Measurements from ENCODE around the gene UFC1. TPM values are rescaled to one million over a fixed set of nuclear protein-coding genes. Genes with fewer than 3 reads are reported as not detected.

UFC1 gene
- total RNA-seq, 1 experiment from 2014 or later = 63.7 TPM

GRCh38 chr1:161160671-161161145, 6.9 kb downstream of the UFC1 start:
- no peak overlapping the region for H3K9ac ChIP-seq (ENCODE audit: low read length)
- ChIA-PET POLR2A (no interaction called here), CTCF (no interaction called here), RAD21 (ENCODE audit: low non-redundant PET in 1 of 2, low total read pairs in 2 of 2, uncharacterized antibody in 2 of 2, unreplicated experiment in 2 of 2) (no interaction called here)
- no peak for DNase-seq (ENCODE audit: low read depth, low spot score)
- H3K4me3 ChIP-seq (replicated peaks in 1 of 2; ENCODE audit: low read depth in 1 of 2, low read length in 2 of 2) = peak overlapping the region in 1 of 2 experiments; percentile 77; a peak in 1 of 4 replicates
- BruUV-seq (replicated peaks) = no TSS peak
- peak overlapping the region; percentile 90 for H3K4me2 ChIP-seq (ENCODE audit: low read length)
- H3K27me3 ChIP-seq (ENCODE audit: insufficient read depth, low read length) = no peaks in the 10 kb centered on the region
- no peak overlapping the region for H3K27ac ChIP-seq (ENCODE audit: low read depth, low read length)
- no peaks in the 10 kb centered on the region for H3K9me2 ChIP-seq (ENCODE audit: insufficient read depth)
- peaks cover 8 to 29% of the 10 kb centered on the region in 2 experiments; a peak in 3 of 4 replicates for H3K4me1 ChIP-seq (ENCODE audit: control insufficient read depth in 1 of 2, insufficient read depth in 2 of 2, low read length in 2 of 2)
- ATAC-seq = no peak
- H4K20me1 ChIP-seq (ENCODE audit: insufficient read depth) = no peaks in the 10 kb centered on the region
- no peaks in the 10 kb centered on the region for H3K9me3 ChIP-seq (ENCODE audit: control insufficient read depth in 1 of 2, insufficient read depth in 1 of 2, low read depth in 1 of 2, low read length in 2 of 2)
- no peak overlapping the region for H2AFZ ChIP-seq (ENCODE audit: low read depth, low read length, poor library complexity, severe bottlenecking)
- intact Hi-C loops (cut with micrococcal nuclease) = no loop called here
- H3K79me2 ChIP-seq (ENCODE audit: insufficient read depth, low read length) = peaks cover 11% of the 10 kb centered on the region; the same call in 1 of the 2 replicates
- TF ChIP-seq SP1 (IDR thresholded peaks at IDR 0.05; ENCODE audit: low read depth) (no peak), REST (IDR thresholded peaks at IDR 0.05; ENCODE audit: low read depth) (no peak), SIN3A (IDR thresholded peaks at IDR 0.05; ENCODE audit: low read depth) (no peak), ZFX (IDR thresholded peaks at IDR 0.05) (no peak), EZH2phosphoT487 (IDR thresholded peaks at IDR 0.05; ENCODE audit: borderline replicate concordance) (no peak), CBX3 (IDR thresholded peaks at IDR 0.05; ENCODE audit: low read depth) (no peak), SRF (IDR thresholded peaks at IDR 0.05; ENCODE audit: low read depth) (no peak), ZNF274 (IDR thresholded peaks at IDR 0.05; ENCODE audit: low read depth, low read length) (no peak), CTCF (IDR thresholded peaks at IDR 0.05 in 2 of 3, conservative IDR thresholded peaks at IDR 0.05 in 1 of 3; ENCODE audit: borderline replicate concordance in 1 of 3, insufficient read depth in 1 of 3, low read depth in 2 of 3, low read length in 2 of 3) (no peak), YY1 (IDR thresholded peaks at IDR 0.05; ENCODE audit: extremely low read depth, insufficient replicate concordance, low read depth, low read length) (no peak), ELF1 (IDR thresholded peaks at IDR 0.05; ENCODE audit: borderline replicate concordance, low read depth) (no peak), TCF7L2 (IDR thresholded peaks at IDR 0.05; ENCODE audit: borderline replicate concordance, extremely low read depth, insufficient read depth, insufficient read length) (no peak), CEBPB (IDR thresholded peaks at IDR 0.05; ENCODE audit: low read depth) (no peak), MAX (IDR thresholded peaks at IDR 0.05) (no peak), FOSL1 (IDR thresholded peaks at IDR 0.05; ENCODE audit: low read depth) (no peak), POLR2AphosphoS5 (IDR thresholded peaks at IDR 0.05; ENCODE audit: low read depth, low read length) (no peak), JUND (IDR thresholded peaks at IDR 0.05) (no peak), ATF3 (IDR thresholded peaks at IDR 0.05) (no peak)
- TF ChIP-seq, protein P1, sequence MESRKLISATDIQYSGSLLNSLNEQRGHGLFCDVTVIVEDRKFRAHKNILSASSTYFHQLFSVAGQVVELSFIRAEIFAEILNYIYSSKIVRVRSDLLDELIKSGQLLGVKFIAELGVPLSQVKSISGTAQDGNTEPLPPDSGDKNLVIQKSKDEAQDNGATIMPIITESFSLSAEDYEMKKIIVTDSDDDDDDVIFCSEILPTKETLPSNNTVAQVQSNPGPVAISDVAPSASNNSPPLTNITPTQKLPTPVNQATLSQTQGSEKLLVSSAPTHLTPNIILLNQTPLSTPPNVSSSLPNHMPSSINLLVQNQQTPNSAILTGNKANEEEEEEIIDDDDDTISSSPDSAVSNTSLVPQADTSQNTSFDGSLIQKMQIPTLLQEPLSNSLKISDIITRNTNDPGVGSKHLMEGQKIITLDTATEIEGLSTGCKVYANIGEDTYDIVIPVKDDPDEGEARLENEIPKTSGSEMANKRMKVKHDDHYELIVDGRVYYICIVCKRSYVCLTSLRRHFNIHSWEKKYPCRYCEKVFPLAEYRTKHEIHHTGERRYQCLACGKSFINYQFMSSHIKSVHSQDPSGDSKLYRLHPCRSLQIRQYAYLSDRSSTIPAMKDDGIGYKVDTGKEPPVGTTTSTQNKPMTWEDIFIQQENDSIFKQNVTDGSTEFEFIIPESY (IDR thresholded peaks at IDR 0.05; ENCODE audit: extremely low read depth, insufficient replicate concordance, low read length) = no peak
- H3K36me3 ChIP-seq (ENCODE audit: control insufficient read depth in 1 of 2, insufficient read depth in 2 of 2, low read length in 2 of 2) = peaks cover 8 to 26% of the 10 kb centered on the region in 2 experiments; a peak in 2 of 4 replicates
